ENCODE measurements around the gene TCP11L2.
"Not testable (repeated sequence)": the region's sequence is repeated elsewhere in the genome, so short reads cannot be mapped to it uniquely, and the experiment has no call there.

The TCP11L2 gene

DNA sequence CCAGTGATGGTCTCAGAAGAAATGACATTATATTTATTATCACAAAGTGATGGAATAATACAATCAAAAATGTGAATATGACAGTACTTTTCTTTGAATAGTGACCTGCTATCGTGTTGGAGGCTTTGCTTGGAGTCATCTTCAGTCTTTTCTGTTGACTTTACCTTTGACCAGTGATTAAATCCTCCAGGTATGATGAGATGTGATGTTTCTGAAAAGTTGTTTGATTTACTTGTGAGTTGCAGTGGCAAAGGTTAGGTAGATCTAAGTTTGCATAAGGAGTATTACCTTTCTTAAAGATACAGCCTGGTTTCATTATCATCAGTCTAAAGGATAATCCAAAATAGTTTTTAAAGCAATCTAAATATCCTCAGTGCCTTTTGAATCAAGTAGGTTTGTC is 4.6 kb downstream of the TCP11L2 start:
- DNase-seq (ENCODE audit: low read depth), result no peak

GRCh38 chr12:106308121-106308520 is 5.6 kb downstream of the TCP11L2 start:
- DNase-seq (ENCODE audit: low read depth), result no peak

GRCh38 chr12:106308611-106309010 is 6.1 kb downstream of the TCP11L2 start:
- no peak for DNase-seq (ENCODE audit: low read depth)

DNA sequence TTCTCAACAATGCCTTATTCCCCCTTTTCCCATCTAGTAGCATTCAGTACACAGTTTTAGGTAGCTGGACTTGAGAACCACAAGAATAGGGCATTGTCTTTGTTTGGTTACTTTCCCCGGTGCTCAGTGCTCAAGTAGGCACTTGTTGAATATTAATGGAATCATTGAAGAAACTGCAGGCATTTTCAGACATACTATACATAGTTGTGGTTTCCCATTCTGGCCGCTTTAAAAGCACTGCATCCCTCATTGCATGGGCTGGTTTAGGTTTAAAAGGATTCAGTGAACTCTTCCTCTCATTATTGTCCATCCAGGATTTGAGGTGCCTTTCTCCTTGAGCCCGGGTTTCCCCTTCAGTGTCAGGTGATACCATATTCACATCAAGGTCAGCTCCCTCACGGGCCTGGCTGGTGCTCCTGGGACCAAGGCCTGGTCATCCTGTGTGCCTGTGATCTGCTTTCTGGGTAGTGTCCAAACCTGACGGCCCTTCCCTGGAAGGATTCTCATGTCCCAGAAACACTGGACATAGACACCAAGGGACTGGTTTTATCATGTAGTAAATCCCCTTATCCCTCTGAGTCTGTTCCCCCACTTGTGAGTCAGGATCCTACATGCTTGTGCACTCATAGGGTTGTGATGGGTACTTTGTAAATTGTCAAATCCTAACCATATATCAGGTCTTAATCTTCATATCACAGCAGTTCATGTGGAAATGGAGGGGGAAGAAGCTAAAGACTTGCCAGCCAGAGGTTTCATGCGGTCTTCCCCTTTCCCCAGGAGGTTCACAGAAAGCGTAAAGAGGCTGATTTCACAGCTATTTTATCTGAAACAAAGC is 7.4 kb downstream of the TCP11L2 start:
- DNase-seq (ENCODE audit: low read depth), result no peak

DNA sequence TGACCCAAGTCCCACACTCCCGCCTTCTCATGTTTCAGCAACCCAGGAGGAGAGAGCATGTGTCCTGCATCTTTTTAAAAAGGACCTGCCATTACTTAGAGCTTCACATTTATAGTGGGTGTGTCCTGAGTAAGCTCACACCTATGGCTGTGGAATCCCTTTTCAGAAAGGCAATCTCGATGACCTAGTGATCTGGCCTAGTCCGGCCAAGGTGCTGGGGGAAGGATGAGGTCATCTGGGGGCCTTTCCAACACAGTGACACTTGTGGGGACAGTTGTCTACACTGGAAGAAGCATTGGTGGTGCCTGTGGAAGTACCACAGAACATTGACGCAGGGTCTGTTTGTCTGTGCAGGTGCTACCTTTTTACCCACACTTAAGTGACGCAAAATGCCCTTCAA is 8.2 kb downstream of the TCP11L2 start:
- no peak for DNase-seq (ENCODE audit: low read depth)

DNA sequence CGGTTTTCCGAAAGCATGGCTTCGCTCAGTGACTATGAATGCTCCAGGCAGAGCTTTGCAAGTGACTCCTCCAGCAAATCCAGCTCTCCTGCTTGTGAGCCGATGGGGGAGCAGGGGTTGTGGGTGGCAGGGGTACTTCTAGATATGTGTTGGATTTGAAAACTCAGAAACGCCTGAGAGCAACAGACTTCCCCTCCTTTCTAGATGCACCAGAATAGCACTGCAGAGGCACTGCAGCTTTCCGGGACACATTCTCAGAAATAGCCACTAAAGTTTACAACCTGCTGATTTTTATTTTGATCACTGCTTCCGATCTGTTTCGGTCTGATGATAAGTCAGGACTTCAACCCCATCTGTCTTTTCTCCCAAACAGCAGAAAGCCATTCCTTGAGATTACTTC is 8.6 kb downstream of the TCP11L2 start:
- no peak for DNase-seq (ENCODE audit: low read depth)

DNA sequence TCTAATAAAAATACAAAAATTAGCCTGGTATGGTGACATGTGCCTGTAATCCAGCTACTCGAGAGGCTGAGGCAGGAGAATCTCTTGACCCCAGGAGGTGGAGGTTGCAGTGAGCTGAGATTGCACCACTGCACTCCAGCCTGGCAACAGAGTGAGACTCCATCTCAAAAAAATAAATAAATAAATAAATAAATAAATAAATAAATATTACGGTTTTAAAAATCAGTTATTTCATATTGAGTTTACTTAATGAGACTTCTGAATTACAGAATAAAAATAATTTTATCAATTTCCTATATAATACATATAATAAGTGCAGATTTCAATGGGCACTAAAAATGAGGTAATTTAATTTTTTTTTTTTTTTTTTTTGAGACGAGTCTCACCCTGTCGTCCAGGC is 10.9 kb downstream of the TCP11L2 start:
- DNase-seq (ENCODE audit: low read depth), result not testable (repeated sequence)

DNA sequence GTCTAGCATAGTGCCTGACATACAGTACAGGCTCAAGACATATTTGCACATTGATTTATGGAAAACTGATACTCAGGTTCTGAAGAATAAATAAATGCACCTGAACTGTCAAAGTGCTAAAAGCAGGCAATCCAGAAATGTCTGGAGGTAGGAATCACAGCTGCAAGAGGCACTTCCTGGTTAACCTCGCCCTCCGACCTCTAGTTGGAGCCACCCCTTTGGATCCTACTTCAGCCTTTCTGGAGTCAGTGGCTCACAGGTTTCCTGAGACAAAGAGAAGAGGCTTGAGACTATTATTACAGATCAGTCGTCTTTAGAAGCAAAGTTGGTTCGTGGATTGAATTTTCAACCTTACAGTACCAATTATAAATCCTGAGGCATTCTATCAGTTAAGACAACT is 13.0 kb downstream of the TCP11L2 start:
- DNase-seq (ENCODE audit: low read depth), result no peak

DNA sequence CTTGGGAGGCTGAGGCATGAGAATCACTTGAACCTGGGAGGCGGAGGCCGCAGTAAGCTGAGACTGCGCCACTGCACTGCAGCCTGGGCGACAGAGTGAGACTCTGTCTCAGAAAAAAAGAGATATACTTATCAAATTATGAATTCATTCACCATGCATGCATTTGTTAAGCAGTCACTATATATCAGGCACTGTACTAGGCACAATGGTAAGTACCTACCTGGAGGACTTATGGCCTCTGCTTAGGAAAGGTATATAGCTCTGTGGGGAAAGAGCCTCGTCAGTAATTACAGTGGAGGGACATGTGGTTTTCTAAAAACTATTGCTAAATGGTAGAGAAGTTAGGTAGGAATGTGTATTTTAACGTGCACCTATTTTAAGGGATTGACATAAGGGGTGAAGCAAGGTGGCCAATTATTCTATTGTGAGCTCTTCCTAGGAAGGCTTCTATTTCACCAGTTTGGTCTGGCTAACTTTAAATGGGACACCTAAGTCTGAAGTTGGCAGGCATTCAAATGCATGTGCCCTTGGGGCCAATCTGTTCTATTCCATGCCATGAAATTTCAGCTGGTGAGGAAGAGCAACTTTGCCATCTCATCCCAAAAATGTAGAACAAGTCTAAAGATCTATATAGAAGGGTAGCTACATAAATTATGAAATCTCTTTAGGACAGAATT is 15.0 kb downstream of the TCP11L2 start:
- DNase-seq (ENCODE audit: low read depth), result no peak

DNA sequence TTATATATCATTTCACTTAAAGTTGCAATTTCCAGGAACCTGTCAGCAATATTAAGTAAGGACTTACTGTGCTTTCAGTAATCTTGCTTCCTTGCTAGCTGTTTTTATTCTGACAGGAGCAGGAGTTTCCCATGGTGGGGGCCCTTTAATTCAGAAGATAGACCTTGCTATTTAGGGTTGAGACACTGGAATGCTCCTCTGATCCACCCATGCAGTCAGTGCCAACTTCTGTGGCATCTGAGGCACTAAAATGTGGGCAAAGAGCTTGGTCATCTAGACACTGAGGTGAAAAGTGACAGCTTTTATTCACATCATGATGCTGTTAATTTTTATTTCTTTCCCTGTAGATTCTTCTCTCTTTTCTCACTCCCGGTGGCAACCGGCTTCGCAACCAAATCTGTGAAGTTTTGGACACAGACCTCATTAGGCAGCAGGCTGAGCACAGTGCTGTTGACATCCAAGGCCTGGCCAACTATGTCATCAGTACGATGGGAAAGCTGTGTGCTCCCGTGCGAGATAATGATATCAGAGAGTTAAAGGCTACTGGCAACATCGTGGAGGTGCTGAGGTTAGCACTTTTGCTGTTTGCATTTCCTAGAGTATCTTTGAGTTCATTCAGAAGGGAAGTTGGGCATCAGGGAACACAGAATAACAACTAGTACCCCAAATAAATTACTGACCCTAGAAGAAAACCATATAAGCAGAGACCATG is 18.8 kb downstream of the TCP11L2 start:
- DNase-seq (ENCODE audit: low read depth), result no peak

- DNase-seq (ENCODE audit: low read depth), result no peak
Measured at GRCh38 chr12:106323537-106323936, 21.0 kb downstream of the TCP11L2 start.

- no peak for DNase-seq (ENCODE audit: low read depth)
Measured at GRCh38 chr12:106327309-106327869, 24.9 kb downstream of the TCP11L2 start.

- DNase-seq (ENCODE audit: low read depth), result no peak
Measured at GRCh38 chr12:106328735-106329134, 26.2 kb downstream of the TCP11L2 start.

DNA sequence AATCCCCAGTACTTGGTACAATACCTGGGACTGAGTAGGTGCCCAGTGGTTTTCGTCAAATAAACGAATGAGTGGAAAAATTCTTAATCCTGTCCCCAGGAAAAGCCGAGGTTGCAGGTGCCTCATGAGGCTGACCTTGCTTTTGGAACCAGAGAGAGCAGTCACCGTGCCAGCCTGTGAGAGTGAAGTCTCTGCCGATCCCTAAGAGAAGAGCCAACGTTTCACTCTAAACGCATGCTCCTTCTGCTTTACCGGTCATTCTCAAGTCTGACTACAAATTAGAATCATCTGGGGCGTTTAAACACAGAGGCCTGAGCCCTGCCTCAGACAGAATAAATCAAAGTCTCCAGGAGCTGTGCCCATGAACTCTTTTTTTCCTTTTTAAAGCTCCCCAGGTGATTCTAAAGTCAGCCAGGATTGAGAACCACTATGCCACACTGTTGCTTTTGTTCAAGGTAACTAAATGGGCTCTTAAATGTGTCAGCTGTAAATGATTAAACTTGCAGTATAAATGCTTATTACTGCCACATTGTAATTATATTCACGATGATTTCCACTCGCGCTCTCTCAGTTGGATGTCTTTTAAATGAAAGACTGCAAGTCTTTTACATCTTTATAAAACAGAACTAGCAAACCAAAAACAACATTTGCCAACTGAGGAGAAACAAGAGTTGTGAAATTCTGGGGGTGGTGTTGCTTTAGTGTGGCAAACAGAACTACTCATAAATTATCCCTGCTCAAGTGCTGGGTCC is 26.9 kb downstream of the TCP11L2 start:
- no peak for DNase-seq (ENCODE audit: low read depth)

DNA sequence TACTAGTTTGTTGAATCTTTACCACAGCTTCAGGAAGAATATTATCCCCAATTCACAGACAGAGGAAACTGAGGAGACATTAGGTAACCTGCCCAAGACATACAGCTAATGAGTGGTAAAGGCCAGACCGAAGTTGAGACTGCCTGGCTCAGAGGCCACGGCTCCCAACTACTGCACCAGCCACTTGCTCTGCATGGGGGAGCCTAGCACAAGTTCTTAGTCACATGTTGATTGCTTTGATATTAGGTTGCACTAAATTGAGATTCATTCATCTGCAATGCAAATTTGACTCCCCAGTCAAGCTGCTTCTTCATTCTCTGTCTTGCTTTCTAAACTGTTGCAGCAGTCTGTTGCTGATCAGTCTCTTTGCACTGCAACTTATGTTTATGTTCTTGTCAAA is 29.1 kb downstream of the TCP11L2 start:
- DNase-seq (ENCODE audit: low read depth), result no peak

DNA sequence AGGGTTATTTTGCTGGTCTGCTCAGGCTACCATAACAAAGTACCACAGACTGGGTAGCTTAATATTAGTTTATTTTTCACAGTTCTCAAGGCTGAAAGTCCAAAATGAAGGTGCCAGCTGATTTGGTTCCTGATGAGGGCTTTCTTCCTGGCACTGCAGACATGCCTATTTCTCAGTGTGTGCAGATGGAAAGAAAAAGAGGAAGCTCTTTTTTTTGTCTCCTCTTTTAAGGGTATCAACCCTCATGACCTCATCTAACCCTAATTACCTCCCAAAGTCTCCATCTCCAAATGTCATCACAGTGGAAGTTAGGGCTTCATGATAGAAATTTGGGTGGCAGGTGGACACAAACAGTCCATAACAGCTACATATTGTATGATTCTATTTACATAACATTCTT is 30.0 kb downstream of the TCP11L2 start:
- no peak for DNase-seq (ENCODE audit: low read depth)

DNA sequence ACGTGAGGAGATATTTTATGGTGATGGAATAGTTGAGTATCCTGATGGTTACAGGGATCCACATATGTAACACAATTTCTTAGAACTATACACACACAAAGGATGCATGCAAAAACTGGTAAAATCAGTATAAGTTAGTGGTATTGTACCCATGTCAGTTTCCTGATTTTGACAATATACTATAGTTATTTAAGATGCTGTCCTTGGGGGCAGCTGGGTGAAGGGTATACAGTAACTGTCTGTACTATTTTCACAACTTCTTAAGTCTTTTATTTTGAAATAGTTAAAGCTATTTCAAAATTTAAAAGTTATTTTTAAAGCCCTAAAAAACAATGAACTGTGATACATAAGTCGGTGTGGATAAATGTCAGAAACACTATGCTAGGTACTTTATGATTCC is 30.5 kb downstream of the TCP11L2 start:
- no peak for DNase-seq (ENCODE audit: low read depth)

DNA sequence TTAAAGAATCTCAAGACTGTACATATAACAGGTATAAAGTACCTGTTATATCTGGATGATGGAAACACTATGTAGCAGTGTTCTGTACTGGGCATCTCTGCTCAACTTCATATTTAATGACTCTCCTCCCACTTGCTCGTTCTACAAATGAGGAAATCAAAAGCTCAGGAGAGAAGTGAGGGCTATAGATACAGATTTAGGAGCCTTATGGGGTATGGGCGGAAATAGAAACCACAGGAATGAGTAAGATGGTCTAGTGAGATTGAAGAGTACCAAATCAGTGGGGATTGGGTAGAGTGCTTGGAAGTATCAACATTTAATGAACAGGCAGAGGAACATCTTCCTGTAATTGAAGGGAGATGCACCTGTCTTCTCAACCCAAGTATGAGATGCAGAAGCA is 31.2 kb downstream of the TCP11L2 start:
- DNase-seq (ENCODE audit: low read depth), result no peak

DNA sequence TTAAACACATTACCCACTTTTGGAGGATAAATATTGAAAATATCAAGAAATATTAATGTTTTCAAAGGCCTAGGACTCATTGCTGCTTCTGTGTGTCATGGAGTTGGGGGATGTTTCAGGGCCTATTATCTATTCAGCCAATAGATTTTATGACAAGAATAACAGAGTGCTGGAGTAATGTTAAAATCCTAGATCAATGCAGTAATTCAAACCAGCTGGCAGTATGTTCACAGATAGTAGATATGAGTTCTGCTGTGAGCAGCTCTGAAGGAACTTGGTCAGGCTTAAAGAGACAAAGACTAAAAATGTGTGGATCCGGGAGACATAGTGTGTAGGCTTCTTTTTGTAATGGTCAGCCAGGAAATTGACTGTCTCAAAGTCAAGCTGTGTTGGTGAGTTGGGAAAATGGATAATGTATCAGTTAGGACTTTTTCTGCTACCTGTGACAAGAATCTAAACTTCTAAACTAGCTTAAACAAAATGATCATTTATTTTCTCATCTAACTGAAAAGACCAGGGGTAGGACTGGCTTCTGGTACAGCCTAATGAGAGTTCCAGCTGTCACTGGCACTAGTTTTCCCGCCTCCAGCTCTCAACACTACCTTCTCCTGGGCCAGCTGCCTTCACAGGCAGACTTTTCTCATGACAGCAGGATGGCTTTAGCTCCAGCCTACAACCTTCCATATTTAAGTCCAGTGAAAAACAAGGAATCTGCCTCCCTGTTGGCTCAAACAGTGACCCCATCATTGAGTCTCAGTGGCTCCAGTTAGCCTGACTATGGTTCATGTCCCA is 38.7 kb downstream of the TCP11L2 start:
- no peak for DNase-seq (ENCODE audit: low read depth)

DNA sequence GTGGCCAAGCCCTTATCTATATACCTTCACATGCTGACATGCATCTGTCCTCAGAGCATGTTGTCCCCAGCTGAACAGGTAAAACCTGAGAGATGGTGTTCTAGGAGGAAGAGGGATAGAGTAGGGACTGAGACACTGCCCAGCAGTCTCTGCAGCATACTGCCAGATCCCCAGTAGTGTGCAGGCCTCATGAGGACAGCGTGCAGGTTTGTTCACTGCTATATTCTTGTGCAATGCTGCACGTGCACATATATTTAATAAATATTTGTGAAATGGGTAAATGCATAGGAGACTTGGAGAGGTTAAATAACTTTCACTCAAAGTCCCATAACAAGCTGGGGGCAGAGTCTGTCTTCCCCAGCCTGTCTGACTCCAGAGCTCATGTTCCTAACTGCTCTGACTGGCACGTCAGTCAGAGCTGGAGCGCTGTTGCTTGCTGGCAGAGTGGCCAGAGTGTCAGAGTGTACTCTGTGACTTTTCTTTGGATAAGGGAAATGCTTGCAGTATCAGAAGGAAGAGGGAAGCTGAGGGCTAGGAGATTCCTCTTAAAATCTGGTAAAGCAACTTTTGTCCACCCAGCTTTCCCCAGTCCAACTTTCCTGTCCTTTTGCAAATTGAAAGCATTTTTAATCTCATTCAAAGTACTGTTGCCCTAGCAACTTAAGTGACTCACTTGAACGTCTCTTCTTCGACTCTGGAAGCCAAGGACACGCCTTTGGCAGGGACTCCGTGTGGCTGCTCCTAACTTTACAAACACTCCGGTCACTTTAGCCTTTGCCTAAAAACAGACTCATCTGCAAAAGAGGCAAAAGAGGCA is 40.1 kb downstream of the TCP11L2 start:
- peak; percentile 91 for DNase-seq (ENCODE audit: low read depth)

Data from stromal cell of bone marrow (primary cell).